Adipose tissue (tissue), 3 donors: ENCODE measurements around the gene SUZ12. TPM values are rescaled to one million over a fixed set of nuclear protein-coding genes. Genes with fewer than 3 reads are reported as not detected.
"Not testable (repeated sequence)": the region's sequence is repeated elsewhere in the genome, so short reads cannot be mapped to it uniquely, and the experiment has no call there.

ENCODE experiments used
- H3K27ac ChIP-seq: one replicate; pipeline ENCODE4 v1.5.1; 2013; ENCODE audit warnings: low read depth, low read length
- WGBS, 3 donors: extraction: QIAGEN DNeasy Blood & Tissue Kit; methylation state at CpG; one replicate each; pipeline ENCODE4 v1.1.7; 2013; 5-methylcytosine and 5-hydroxymethylcytosine counted together
- polyA plus RNA-seq, 3 donors: library from polyadenylated mRNA; stranded (reverse); fragments of 200-250 nt; gene quantifications; one replicate each; pipeline ENCODE4 v1.2.3, GENCODE V29; 2013
- donor health status: healthy with polysubstance abuse.
- donor health status: Bipolar disorder and iron deficiency.
- donor health status: healthy.

The SUZ12 gene
- polyA plus RNA-seq, 3 donors: 5.3 to 9.6 (median 8.9) TPM

DNA sequence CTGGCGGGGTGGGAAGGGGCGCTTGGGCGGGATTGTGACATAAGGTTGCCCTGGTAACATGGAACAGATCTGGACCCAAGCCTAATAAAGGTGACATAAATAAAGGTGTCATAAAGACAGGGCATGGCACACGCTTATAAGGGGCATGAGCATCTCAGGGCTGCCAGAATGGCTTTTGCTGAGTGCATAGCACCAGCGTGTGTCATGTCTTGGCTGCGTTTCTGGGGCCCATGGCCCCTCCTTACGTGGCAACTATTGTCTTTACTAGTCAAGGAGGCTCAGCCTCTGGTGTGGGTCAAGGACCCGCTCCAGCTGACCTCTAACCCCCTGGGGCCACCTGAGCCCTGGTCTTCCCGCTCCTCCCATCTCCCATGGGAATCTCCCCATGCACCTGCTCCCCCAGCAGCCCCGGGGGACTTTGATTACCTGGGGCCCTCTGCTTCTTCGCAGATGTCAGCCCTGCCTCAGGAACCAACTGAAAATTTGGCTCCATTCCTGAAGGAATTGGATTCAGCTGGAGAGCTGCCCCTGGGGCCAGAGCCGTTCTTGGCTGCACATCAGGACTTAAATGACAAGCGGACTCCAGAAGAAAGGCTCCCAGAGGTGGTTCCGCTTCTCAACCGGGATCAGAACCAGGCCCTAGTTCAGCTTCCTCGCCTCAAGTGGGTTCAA, 84.3 kb downstream of the SUZ12 start:
- 84 to 90% (median 88%) methylated on average over 15 to 16 of the region's 16 CpGs for WGBS, 3 donors
- no peak overlapping the region for H3K27ac ChIP-seq

DNA sequence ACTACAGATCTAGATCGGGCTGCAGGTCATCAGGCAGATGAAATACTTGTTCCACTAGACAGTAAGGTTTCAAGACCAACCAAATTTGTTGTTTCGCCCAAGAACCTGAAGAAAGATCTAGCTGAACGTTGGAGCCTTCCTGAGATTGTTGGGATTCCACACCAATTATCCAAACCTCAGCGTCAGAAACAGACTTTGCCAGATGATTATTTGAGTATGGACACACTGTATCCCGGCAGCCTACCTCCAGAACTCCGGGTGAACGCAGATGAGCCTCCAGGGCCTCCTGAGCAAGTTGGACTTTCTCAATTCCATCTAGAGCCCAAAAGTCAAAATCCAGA, 84.8 kb downstream of the SUZ12 start:
- no peak overlapping the region for H3K27ac ChIP-seq
- WGBS, 3 donors: 94 to 95% (median 94%) methylated on average over 7 of the region's 7 CpGs

DNA sequence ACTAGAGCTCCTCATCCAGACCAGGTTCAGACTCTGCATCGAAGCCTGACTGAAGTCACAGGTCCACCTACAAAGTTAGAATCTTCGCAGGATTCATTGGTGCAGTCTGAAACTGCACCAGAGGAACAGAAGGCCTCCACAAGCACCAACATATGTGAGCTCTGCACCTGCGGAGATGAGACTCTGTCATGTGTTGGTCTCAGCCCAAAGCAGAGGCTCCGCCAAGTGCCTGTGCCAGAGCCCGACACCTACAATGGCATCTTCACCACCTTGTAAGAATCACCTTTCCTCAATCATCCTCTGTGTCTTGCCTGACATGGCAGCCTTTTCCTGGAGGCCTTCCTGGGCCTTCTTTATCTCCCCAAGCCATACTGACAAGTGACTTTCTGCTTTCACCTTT, 85.7 kb downstream of the SUZ12 start:
- 94 to 98% (median 96%) methylated on average over 3 to 5 of the region's 5 CpGs for WGBS, 3 donors

DNA sequence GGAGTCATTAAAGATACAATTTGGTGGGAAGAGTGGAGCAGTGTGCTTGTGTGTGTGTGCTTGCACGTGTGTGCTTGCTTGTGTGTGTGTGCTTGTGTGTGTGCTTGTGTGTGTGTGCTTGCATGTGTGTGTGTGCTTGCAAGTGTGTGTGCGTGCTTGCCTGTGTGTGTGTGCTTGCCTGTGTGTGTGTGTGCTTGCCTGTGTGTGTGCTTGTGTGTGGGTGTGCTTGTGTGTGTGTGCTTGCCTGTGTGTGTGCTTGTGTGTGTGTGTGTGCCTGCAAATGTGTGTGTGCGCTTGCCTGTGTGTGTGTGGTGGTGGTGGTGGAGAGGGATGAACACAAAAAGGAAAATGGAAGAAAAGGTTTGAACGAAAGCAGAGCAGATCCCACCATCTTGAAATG, 90.5 kb downstream of the SUZ12 start:
- not testable (repeated sequence) for H3K27ac ChIP-seq
- WGBS, 3 donors: 94 to 96% (median 95%) methylated on average over 4 of the region's 4 CpGs

More for the DNA sequence above, 85.7 kb downstream of the SUZ12 start:
- H3K27ac ChIP-seq: not testable (repeated sequence)

DNA sequence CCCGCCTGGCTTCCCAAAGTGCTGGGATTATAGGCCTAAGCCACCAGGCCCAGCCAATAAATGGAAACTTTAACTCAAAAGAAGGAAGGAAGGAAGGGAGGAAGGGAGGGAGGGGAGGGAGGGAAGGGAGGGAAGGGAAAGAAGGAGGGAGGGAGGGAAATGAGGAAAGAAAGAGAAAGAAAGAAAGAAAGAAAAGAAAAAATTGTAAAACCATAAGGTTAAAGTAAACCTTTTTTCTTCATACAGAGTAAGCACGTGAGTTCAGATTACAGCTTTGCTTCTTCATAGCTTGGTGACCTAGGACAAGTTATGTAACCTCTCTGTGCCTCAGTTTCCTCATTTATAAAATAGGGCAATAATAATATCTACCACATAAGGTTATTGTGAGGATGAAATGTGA, 96.4 kb downstream of the SUZ12 start:
- H3K27ac ChIP-seq: no peak overlapping the region
- 96 to 100% (median 96%) methylated on average over 2 of the region's 2 CpGs for WGBS, 3 donors

DNA sequence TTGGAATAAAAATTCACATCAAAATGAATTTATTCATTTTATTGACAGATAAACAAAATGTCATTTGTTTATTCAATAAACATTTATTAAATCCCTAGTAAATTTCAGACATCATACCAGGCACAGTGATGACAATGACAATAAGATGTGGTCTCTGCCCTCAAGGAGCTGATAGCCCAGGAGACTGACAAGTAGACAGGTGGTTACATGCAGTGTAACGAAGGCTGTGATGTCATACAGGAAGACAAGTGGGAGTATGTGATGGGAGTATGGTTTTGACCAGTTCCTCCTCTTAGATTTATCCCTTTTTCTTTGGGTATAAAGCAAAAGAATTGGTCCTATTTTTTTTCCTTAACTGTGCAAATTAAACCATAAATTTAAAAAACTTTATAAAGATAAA, 97.0 kb downstream of the SUZ12 start:
- WGBS, 3 donors: 60 to 88% (median 61%) methylated on average over 1 of the region's 1 CpG

DNA sequence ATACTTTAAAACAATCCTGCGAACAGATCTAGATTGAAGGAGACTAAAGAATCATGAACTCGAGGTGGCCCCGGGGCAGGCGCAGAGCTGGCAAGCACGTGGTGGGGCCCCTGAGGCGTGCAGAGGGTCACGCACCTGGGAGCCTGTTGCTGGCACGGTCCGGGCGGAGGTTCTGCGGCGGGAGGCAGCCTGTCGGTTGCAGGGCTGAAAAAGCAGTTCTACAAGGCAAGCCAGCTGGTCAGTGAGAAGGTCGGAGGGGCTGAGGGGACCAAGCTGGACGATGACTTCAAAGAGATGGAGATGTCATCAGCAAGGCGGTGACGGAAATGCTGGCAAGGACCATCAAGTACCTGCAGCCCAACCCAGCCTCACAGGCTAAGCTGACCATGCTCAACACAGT, 103.4 kb downstream of the SUZ12 start:
- WGBS, 3 donors: 94 to 97% (median 97%) methylated on average over 17 of the region's 17 CpGs
- not testable (repeated sequence) for H3K27ac ChIP-seq

More for the DNA sequence above, 97.0 kb downstream of the SUZ12 start:
- H3K27ac ChIP-seq: not testable (repeated sequence)

DNA sequence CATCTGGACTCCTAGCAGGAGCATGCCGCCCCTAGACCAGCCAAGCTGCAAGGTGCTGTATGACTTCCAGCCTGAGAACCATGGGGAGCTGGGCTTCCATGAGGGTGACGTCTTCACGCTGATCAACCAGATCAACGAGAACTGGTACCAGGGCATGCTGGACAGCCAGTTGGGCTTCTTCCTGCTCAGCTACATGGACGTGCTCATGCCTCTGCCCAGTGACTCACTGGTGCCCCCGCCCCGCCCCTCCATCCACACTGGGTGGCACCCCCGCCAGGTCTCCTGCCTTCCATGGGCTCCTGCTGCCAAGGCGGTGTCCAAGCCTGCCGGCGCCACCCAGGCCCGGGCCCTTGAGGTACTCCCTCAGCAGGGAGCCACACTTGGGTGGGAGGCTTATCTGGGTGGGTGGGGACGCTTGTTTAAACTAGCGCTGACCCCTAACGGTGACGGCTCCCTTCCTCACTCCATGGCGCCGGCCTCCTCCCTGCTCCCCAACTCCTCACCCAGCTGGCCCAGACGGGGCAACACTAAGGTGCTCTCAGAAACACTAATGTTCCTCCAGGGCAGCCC, 104.6 kb downstream of the SUZ12 start:
- H3K27ac ChIP-seq: not testable (repeated sequence)
- 95 to 96% (median 96%) methylated on average over 17 to 19 of the region's 19 CpGs for WGBS, 3 donors

DNA sequence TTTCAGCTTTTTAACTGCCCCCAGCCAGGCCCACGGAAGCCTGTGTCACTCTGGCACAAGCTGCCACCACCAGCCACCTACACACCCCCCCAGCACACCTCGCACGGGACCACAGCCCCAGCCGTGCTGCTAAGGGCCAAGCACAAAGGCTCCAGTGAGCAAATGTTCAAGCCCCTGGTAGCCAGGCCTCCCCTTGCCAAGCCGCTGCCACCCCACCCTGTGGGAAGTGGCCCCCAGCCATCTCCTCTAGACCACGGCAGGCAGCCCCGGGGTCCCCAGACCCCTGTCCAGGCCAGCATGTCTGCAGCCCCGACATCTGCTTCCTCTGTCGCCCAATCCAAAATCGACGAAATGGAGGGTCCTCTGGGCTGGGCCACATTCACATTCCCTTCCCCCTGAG, 105.5 kb downstream of the SUZ12 start:
- not testable (repeated sequence) for H3K27ac ChIP-seq
- 96 to 99% (median 97%) methylated on average over 6 to 10 of the region's 11 CpGs for WGBS, 3 donors

DNA sequence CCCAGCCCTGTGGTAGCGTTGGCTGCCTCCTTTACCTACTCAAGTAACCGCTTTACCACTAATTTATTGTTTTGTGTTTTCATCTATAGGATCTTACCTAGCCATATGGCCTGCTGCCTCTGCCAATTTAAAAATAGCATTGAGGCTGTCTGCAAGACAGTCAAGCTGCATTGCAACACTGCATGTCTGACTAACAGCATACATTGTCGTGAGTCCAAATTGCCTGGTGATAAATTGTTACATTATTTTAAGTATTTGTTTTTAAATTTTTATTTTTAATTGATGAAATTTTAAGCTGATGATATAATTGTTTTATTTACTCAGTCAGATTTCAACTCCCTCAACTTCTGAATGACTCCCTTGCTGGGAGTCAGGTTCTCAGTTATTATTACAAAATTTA, 108.8 kb downstream of the SUZ12 start:
- WGBS, 3 donors: 91 to 97% (median 95%) methylated on average over 3 of the region's 3 CpGs
- H3K27ac ChIP-seq: not testable (repeated sequence)

DNA sequence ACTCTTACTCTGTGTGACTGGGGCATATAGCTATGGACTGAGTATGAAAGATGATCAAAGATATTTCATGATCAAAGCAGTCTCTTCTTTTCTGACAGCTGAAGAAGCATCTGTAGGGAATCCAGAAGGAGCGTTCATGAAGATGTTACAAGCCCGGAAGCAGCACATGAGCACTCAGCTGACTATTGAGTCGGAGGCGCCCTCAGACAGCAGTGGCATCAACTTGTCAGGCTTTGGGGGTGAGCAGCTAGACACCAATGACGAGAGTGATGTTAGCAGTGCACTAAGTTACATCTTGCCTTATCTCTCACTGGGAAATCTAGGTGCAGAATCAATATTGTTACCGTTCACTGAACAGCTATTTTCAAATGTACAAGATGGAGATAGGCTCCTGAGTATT, 110.9 kb downstream of the SUZ12 start:
- 94 to 99% (median 97%) methylated on average over 6 of the region's 6 CpGs for WGBS, 3 donors
- not testable (repeated sequence) for H3K27ac ChIP-seq

Other genes starting within 250 kb of the SUZ12 start
- 10 to 100 TPM; 27.4 to 60.9 (median 58.9) TPM for gene COPRS, start 77.8 kb upstream of the SUZ12 start, polyA plus RNA-seq
- gene UTP6, start 35.3 kb upstream of the SUZ12 start, polyA plus RNA-seq: 10 to 100 TPM; 13.3 to 38.8 (median 22.7) TPM
- gene LRRC37B, start 70.4 kb downstream of the SUZ12 start, polyA plus RNA-seq: 1 to 10 TPM; 3.1 to 9.4 (median 4.7) TPM
- gene RHOT1, start 205.5 kb downstream of the SUZ12 start, polyA plus RNA-seq: 10 to 100 TPM; 13.7 to 35.5 (median 25.1) TPM